NCI-H82 treated with DMSO at 0.1 percent for 48 hours (cell line): ENCODE measurements around the gene CHD1L.
"Not testable (repeated sequence)": the region's sequence is repeated elsewhere in the genome, so short reads cannot be mapped to it uniquely, and the experiment has no call there.

Experiments
- DNase-seq: peaks from one replicate; lab custom pipeline; 2025; ENCODE audit not compliant: unreplicated experiment; lab: John Stamatoyannopoulos, UW

CHD1L gene

DNA sequence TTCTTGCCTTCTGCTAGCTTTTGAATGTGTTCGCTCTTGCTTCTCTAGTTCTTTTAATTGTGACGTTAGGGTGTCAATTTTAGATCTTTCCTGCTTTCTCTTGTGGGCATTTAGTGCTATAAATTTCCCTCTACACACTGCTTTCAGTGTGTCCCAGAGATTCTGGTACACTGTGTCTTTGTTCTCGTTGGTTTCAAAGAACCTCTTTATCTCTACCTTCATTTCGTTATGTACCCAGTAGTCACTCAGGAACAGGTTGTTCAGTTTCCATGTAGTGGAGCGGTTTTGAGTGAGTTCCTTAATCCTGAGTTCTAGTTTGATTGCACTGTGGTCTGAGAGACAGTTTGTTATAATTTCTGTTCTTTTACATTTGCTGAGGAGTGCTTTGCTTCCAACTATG lies 11.5 kb upstream of the CHD1L start:
- not testable (repeated sequence) for DNase-seq

DNA sequence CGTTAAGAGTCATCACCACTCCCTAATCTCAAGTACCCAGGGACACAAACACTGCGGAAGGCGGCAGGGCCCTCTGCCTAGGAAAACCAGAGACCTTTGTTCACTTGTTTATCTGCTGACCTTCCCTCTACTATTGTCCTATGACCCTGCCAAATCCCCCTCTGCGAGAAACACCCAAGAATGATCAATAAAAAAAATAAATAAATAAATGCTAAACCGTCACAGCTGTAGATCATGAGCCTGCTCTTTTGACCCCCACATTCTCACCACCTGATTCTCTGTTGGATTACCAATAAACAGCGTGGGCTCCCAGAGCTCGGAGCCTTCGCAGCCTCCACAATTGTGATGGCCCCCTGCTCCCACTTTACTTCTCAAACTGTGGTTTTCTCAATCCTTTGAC lies 8.6 kb upstream of the CHD1L start:
- DNase-seq: not testable (repeated sequence)

DNA sequence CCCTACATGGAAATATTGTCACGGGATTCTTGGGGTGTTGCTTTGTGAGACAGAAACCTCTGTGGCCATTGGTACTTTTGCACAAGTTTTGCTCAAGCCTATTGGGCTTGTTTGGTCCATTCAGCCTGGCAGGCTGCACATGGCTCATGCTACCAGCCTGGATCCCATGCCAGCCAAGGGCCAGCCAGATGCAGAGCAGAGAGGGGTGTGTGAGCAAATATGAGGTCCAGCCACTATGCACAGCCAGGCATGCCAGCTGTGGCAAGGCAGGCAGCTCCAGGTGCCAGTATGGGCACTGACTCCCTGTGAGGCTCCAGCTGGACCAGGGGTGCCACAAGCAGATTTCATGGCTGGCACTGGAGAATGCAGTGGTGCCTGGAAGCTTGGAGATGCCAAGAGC lies 6.7 kb upstream of the CHD1L start:
- DNase-seq: no peak

DNA sequence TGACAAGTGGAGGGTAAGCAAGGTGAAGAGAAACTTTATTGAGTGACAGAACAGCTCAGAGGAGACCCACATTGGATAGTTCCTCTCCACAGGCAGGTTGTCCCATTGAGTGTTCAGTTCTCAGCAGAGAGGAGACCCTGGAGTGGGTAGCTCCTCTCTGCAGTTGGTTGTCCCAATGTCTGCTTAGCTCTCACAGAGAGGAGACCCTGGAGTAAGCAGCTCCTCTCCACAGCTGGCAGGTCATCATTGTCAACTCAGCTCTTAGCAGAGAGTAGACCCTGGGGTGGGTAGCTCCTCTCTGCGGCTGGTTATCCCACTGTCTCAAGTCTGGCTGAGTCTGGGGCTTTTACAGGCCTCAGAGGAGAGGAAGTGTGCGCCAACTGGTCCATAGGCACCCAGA lies 6.0 kb upstream of the CHD1L start:
- DNase-seq: no peak

DNA sequence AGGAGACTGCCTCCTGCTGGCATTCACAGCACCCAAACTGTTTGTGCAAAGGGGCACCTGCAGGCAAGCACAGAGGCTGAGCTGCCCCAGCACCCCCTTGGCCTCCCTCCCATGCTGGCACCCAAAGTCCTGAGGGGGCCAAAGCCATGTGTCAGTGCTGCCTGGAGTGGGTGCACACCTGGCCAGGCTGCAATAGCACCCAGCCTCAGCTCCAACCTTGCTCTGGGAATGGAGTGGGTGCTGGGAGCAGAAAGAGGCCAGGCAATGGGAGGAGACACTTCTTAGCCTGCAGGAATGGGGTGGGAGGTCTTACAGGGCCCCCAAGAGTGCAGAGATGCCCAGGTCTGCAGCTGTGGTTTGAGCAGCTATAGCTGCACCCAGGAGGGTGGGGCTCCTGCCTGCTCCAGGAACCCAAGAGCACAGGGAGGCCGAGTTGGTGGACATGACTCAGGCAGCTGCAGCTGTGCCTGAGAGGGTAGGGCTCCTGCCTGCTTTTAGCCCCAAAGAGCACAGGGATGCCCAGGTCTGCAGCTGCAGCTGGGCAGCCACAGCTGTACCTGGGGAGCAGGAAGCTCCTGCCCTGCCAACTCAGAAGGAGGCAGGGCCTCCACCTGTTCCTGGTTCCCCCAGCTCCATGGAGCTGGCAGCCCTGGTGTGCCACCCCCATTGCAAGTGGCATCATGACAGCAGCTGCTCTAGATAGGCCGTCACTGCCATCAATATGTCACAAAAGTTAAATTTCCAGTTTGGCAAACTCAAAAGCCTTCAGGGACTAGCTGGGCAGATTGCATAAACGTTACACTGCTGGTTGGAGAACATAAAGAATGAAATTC lies 5.3 kb upstream of the CHD1L start:
- DNase-seq: no peak

DNA sequence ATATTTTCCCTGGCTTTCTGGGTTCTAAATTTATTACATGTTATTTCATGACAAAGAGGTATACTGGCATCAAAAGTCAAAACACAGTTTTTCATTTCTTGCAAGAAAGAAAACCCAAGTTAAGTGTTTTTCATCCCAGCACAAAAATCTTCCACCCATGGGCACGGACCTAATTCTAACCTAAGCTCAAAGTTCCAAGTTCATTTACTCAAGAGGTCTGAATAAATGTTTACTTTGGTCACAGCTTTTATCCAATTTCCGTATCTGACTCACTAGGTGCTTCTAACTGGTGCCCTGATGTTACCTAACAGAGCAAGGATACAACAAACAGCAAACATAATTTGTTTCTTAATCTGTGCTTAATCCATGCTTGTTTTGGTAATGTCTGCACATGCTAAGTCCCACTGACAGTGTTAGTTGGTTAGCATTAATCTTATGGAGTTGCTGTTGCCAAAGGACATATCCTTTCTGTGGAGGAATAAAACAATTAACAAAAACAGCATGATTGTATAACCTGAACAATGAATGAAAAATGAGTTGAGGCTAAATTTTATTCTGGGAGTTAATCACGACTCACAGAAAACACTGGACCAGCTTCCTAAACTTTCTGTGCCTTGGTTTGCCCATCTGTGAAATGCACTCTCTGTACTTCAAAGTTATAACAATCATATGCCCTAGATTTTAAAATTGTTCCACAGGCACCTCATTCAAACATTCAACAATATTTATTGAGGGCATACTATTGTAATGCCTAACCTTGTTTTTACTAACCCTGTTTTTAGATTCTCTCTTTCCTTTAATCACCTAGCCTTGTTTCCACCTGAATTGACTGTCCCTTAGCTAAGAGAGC lies 4.2 kb upstream of the CHD1L start:
- DNase-seq: peak; percentile 47

DNA sequence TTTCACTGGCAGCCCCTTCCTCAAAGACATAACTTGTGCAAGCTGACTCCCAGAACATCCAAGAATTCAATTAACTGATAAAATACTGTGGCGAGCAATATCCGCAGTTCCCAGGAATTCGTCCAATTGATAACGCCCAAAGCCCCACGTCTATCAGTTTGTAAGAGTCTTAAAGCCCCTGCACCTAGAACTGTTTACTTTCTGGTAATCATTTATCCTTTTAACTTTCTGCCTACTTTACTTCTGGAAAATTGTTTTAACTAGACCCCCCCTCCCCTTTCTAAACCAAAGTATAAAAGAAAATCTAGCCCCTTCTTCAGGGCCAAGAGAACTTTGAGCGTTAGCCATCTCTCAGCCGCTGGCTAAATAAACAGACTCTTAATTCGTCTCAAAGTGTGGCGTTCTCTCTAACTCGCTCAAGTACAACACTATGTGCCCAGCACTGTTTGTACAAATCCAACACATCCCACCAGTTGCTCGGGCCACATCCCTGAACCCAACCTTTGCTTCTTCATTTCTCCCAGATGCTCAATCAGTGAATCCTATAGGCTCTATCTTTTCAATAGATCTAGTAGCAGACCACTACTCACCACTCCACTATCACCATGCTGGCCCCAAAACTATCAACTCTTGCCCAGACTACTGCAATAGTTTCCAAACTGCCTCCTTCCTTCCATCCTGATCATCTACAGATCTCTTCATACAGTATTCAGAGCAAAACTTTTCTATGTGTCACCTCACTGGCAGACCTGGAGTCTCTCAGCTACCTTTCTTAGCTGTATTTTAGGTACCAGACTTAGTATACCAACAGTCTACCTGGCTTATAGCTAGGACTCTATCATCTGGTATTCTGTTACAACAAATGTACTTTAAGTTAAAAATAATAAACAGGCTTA lies 3.3 kb upstream of the CHD1L start:
- DNase-seq: no peak

DNA sequence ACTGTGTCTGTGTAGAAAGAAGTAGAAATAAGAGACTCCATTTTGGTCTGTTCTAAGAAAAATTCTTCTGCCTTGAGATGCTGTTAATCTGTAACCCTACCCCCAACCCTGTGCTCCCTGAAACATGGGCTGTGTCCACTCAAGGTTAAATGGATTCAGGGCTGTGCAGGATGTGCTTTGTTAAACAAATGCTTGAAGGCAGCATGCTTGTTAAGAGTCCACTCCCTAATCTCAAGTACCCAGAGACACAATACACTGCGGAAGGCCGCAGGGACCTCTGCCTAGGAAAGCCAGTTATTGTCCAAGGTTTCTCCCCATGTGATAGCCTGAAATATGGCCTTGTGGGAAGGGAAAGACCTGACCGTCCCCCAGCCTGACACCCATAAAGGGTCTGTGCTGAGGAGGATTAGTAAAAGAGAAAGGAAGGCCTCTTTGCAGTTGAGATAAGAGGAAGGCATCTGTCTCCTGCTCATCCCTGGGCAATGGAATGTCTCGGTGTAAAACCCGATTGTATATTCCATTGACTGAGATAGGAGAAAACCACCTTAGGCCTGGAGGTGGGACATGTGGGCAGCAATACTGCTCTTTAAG lies 2.3 kb upstream of the CHD1L start:
- not testable (repeated sequence) for DNase-seq

DNA sequence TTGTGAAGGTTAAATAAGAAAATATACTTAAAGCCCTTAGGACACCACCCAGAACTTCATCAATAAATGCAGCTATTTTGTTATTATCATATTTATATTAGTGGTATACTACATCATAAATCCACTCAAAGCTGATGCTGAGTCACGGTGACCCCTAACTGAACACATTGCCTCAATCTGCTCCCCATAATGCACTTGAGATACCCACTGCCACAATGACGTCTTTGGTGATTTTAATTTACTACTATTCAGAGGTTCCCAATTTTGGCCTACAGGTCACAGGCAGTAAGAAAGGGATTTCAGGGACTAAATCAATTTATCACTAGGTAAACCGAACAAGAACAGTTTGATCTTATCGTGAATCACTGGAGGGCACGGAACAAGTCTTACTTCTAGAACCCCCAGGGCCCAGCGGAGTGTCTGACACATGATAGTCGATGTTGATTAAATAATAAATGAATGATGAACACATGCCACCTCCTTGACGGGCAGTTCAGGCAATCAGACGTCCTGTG lies 493 bp upstream of the CHD1L start:
- no peak for DNase-seq

DNA sequence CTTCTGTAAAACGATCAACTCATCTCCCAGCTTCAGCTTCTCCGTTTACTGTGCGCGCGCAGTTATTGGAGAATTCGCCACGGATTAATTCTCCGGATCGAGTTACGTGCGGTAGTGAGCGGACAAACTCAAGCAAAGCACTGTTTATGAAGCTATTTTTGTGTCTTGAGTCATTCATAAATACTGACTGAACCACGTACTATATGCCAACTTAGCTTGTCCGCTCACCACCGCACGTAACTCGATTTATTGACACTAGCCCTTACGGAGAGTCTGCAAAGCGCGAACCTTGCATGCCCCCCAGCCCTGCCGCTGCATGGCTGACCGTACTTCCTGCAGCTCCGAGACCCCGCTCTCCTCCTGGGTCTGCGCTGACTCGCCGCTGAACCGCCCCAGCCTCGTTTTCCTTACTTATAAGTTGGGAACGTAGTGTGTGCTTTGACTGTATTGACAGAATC lies 773 bp downstream of the CHD1L start:
- DNase-seq: no peak

DNA sequence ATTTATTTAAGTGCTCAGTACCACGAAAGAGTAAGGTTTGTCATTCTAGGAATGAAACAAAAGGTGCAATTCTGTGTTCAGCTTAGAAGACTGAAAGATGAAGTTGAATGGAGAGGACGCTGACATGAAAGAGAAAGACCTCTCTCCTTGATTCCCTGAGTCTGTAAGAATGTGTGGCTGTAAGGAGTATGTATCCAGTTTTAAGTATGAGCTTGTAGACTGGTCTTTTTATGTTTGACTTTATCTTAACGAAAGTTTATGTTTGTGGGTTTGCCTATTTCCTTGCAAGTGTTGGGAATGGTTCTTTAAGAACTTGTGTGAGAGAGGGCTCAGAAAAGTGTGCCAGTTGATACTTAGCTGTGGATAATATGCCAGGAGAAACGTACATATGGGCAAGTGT lies 1.4 kb downstream of the CHD1L start:
- DNase-seq: no peak

DNA sequence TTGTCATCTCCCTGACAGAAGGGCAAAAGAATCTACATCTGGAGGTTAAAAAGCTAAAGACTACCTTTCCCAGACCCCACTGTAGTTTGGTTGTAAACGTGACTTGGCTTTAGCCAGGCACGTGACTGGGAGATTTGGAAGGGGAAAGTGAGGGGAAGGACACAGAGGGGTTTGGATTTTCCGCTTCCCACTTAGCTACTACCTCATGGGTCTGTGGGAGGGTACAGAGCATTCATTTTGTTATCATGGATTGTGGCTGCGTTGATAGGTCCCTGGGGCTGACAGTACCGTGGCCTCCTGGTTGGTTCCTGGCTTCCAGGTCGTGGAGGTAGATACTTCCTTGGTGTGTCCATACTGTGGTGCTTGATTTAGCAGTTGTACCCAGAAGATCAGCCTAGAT lies 2.6 kb downstream of the CHD1L start:
- DNase-seq: no peak

DNA sequence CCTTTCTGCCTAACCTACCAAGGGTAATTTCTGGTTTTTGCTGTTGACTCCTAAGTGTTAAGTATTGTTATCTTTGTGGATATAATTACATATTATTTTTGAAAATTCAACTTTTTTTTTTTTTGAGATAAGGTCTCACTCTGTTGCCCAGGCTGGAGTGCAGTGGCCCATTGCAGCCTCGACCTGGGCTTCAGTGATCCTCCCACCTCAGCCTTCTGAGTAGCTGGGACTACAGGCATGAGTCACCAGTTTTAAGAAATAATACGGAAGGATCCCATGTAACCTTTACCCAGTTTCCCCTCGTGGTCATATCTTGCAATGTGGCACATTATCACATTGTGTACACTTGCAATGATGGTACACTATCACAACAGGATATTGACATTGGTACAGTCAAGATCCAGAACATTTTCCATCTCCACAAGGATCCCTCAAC lies 3.1 kb downstream of the CHD1L start:
- DNase-seq: no peak

DNA sequence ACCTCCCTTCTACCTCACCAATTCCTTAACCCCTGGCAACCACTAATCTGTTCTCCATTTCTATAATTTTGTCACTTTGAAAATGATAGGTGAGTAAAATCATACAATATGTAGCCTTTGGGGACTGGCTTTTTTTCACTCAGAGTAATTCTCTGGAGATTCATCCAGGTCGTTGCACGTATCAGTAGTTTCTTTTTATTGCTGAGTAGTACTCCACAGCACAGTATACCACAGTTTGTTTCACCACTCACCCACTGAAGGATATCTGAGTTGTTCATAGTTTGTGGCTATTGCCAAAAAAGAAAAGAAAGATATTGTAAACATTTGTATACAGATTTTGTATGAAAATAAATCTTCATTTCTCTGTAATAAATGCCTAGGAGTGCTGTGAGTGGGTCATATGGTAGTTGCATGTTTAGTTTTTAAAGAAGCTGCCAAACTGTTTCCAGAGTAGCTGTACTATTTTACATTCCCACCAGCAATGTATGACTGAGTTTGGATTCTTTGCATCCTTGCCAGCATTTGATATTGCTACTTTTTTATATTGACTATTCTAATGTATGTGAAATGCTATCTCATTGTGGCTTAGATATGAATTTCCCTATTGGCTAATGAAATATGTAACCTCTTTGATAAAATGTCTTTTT lies 3.7 kb downstream of the CHD1L start:
- no peak for DNase-seq

DNA sequence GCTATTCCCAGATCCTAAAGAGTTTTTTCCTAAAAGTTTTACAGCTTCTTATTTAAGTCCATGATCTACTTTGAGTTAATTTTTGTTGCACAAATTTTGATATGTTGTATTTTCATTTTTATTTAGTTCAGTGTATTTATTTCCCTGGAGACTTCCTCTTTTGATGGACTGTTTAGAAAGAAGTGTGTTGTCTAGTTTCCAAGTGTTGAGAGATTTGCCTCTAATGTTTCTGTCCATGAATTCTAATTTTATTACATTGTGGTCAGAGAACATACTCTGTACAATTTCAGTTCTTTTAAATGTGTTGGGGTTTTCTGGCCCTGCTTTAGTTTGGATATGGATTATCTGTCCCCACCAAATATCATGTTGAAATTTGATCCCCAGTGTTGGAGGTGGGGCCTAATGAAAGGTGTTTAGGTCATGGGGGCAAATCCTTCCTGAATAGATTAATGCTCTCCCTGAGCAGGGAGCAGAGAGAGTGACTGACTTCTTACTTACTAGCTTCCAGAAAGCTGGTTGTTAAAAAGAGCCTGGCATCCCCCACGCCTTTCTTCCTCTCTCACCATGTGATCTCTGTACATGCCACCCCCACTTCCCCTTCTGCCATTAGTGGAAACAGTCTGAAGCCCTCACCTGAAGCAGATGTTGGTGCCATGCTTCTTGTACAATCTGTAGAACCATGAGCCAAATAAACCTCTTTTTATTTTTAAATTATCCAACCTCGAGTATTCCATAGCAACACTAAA lies 4.6 kb downstream of the CHD1L start:
- peak; percentile 35 for DNase-seq

DNA sequence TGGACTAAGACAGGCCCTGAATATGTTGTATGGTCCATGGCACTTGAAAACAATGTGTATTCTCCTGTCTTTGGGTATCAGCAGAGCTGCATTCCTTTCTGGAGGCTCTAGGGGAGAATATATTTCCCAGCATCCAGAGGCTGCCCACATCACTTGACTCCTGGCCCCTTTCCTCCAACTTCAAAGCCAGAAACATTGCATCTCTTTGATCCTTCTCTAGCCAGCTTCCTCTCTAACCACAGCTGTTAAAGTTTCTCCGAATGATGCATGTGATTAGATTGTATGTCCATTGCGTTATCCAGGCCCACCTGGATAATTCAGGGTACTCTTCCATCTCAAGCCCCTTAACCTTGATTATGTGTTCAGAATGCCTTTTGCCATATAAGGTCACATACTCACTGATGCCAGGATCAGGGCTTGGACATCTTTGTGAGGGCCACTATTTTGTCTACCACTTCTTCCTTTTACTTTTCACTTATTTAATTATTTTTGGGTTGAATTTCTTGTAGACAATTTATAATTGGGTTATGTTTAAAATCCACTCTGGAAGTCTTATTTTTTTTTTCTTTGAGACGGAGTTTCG lies 5.3 kb downstream of the CHD1L start:
- DNase-seq: no peak

DNA sequence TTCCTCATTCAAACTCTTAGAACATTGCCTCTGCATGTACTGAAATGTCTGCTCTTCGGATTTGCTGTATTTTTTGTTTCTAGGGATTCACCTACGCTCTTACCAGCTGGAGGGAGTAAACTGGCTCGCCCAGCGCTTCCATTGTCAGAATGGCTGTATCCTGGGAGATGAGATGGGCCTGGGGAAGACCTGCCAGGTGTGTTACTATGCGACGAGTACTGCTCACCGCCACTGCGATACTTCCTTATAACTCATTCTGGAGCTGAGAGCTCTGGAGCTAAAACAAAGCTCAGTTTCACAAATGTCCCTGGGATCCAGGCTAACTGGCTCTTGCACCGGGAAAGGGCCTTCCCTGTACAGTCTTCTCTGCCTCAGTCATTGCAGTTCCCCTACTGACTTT lies 10.1 kb downstream of the CHD1L start:
- DNase-seq: no peak

DNA sequence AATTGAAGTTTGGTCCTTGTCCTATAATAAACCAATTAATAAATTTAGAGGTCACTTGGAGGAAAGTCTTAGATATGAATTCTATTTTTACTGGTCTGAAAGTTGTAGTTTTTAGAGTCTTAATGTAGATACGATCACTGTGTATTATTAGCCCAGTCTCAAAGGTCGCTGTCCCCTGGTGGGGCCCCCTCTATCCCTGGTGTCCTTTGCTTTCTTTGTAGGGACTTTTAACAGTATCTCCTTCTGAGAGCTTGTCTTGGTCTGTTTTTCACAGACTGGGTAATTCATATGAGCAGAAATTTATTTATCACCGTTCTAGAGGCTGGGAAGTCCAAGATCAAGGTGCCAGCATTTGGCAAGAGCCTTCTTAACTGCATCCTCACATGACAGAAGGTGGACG lies 18.5 kb downstream of the CHD1L start:
- no peak for DNase-seq

DNA sequence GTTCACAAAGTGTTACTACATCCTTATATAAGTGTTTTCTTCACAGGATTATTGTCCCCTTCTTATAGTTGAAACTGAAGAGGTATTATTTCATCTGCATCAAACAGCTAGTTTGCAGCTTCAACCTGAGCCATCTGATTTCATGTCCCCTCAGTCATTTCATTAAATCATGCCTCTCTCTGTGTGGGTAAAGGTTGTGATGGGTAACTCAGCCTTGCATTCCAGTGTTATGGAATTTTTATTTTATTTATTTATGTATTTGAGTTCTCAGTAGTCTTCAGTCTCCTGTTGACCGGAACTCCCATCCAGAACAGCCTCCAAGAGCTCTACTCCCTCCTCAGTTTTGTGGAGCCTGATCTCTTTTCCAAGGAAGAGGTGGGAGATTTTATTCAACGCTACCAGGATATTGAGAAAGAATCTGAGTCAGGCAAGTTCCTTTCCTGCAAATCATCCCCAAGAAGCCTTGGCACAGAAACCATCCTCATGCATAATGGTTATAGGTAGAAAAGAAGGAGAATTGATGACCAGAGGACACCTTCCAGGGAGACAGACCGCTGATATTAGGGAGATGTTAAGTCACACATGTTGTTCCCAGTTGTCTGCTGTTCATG lies 21.8 kb downstream of the CHD1L start:
- DNase-seq: no peak
